Heart right ventricle (tissue), 16 donors: ENCODE measurements around the gene SLC39A11. TPM values are rescaled to one million over a fixed set of nuclear protein-coding genes. Genes with fewer than 3 reads are reported as not detected.
A peak's percentile ranks its signal among the peaks of the same experiment; 100 is the strongest.

Experiments used
- ATAC-seq, 8 donors: fragments of 200-7000 bp; cut with Tn5 transposase; one replicate each; pipeline ENCODE4 v1.9.1; 2020; ENCODE audit warnings: mild to moderate bottlenecking in 8 of 8, moderate library complexity in 8 of 8, moderate number of reproducible peaks in 1 of 8
- DNase-seq, 2 donors: peaks; one replicate each; pipeline ENCODE4 v3.0.0-alpha.2; 2020
- H3K27ac ChIP-seq, 10 donors: fragments of 200-600 bp; sonication (generic) in 2 of 10; one replicate each; pipeline versions ENCODE4 v1.5.0 to v1.8.0; 2020 to 2022; ENCODE audit warnings: mild to moderate bottlenecking in 3 of 10
- H3K27me3 ChIP-seq, 7 donors: fragments of 200-600 bp; one replicate each; pipeline ENCODE4 v1.8.0; 2021 to 2022; ENCODE audit warnings: mild to moderate bottlenecking in 2 of 7
- H3K36me3 ChIP-seq, 9 donors: fragments of 200-600 bp; sonication (generic) in 1 of 9; one replicate each; pipeline versions ENCODE4 v1.5.0 to v1.8.0; 2020 to 2022; ENCODE audit warnings: mild to moderate bottlenecking in 2 of 9
- H3K4me1 ChIP-seq, 9 donors: fragments of 200-600 bp; sonication (generic) in 1 of 9; one replicate each; pipeline versions ENCODE4 v1.5.0 to v1.8.0; 2020 to 2022; ENCODE audit warnings: mild to moderate bottlenecking in 4 of 9
- H3K4me3 ChIP-seq, 10 donors: fragments of 200-600 bp; sonication (generic) in 2 of 10; one replicate each; pipeline versions ENCODE4 v1.5.0 to v1.8.0; 2020 to 2022; ENCODE audit warnings: mild to moderate bottlenecking in 7 of 10, moderate library complexity in 2 of 10
- H3K9me3 ChIP-seq, 11 donors: fragments of 200-600 bp in 10 of 11; sonication (generic) in 2 of 11; one replicate each; pipeline versions ENCODE4 v1.5.0 to v1.8.0; 2013 to 2022; ENCODE audit warnings: mild to moderate bottlenecking in 2 of 11, control low read depth in 1 of 11, moderate library complexity in 1 of 11
- CTCF ChIP-seq, 9 donors: fragments of 200-600 bp; sonication (generic) in 2 of 9; IDR thresholded peaks; one replicate each; pipeline versions ENCODE4 v1.5.0 to v1.8.0; 2021 to 2022; ENCODE audit warnings: antibody characterized with exemption in 9 of 9, mild to moderate bottlenecking in 5 of 9, moderate library complexity in 1 of 9
- WGBS, 2 donors: extraction: QIAGEN DNeasy Blood & Tissue Kit; methylation state at CpG; one replicate each; pipeline ENCODE4 v1.1.7; 2013; ENCODE audit warnings: inconsistent platforms in 1 of 2; 5-methylcytosine and 5-hydroxymethylcytosine counted together
- intact Hi-C, 10 donors: fragments of 100-400 bp; cut with DNase I; formaldehyde crosslinking; loops; one replicate each; pipeline versions ENCODE4 v1.11.1 to v1.14.2; 2022
- polyA plus RNA-seq, 2 donors: library from polyadenylated mRNA; stranded (reverse); fragments of 200-250 nt; gene quantifications; one replicate each; pipeline ENCODE4 v1.2.3, GENCODE V29; 2013
- total RNA-seq, 10 donors: library from RNA; stranded (reverse); fragmentation: NEBNext Ultra II Directional in 3 of 10; extraction: Animal tissue kit (Norgen Biotek cat#: 25700) in 3 of 10; gene quantifications; one replicate each; pipeline versions ENCODE4 v1.2.1 to v1.2.4, GENCODE V29; 2021 to 2023
- donor health status: Arrhythmogenic right ventricular cardiomyopathy.
- donor health status: ischemic (EF 13 %, LVEDD 7.1; RV severe dilation, severe dysfunction).
- donor health status: healthy with polysubstance abuse.
- donor health status: DM: no; HTN: yes; CAD: no.
- donor health status: DM: no; HTN: no; CAD: no.
- donor health status: ischemic (EF 25% LVEDD 6.9; RV normal size, moderate dysfunction).
- donor health status: ischemic (EF 25% LVEDD 5.7; RV mildly dilated, moderate dysfunction).
- donor health status: healthy.
- donor health status: DM: yes; HTN: yes; CAD: no.
- donor health status: Ischemic cardiomyopathy.
- donor health status: ischemic (EF 35%, LVEDD 5.7; RV mildly dilated, moderate dysfunction).
- donor health status: nonischemic (EF 11% LVEDD 7.7; RV severe dilation, severe dysfunction).
- donor health status: DM: yes; HTN: yes; CAD: no.
- donor health status: PGD.
- donor health status: ischemic (EF 29% LVEDD 5.4; RV normal size, mild dysfunction).
- donor health status: nonischemic (EF 23%, LVEDD 6.1; RV moderate dilation, normal function).

SLC39A11 gene
- total and polyA plus RNA-seq, 12 donors, result 2.4 to 11.3 (median 6.4) TPM

DNA sequence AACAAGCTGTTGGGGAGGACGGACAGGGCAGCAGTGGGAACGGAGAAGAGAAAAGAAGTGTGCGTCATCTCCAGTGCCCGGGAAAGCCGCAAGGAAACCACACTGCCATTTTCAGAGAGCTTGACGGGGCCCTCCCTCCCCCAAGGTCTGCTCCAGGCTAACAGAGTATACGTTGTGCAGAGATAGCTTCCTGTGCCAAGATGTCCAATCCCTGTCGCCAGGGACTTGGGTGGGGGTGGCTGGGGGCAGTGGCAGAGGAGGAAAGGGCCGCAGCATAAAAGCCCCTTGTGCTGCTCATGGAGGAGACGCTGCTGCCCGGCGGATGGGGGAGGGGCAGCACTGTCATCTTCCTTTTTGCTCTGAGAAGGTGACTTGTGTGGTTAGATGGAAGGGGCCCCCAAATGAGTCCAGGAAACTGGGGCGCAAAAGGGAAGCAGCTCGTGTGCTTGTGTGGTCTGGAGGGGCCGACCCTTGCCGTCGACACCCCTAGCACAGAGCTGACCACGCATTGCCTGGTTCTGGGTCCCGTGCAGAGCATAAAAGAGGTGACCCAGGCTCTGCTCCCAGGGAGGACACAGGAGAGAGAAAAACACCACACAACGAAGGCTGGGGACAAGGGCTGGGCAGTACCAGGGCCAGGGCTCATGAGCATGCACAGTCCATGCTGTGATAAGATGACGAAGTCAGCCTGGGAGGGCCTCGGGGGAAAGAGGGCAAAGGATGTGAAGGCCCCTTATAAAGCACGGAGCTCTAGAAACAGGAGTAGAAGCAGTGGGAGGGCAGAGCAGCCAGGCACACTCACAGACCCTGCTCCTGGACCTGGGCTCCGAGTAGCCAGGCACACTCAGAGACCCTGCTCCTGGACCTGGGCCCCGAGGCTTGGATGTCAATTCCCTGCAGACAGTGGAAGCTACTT, 372.7 kb downstream of the SLC39A11 start:
- no peak for DNase-seq
- H3K36me3 ChIP-seq, result no peaks in the 10 kb centered on the region
- WGBS, 2 donors, result 64 to 70% methylated on average over 25 of the region's 25 CpGs
- peak overlapping the region in 1 of 10 donors; percentile 14 for H3K4me3 ChIP-seq
- TF ChIP-seq CTCF (IDR thresholded peaks at IDR 0.05), result no peak
- no peaks in the 10 kb centered on the region for H3K27me3 ChIP-seq
- no peaks in the 10 kb centered on the region for H3K9me3 ChIP-seq
- no peak overlapping the region for H3K27ac ChIP-seq
- ATAC-seq, result peak in 3 of 8 donors; percentile 19 to 37 (median 21)
- intact Hi-C loops, result loop anchor here in 8 of 10 donors (5.0 to 10.0 kb wide), 8 partner anchors 155 to 655 kb away; no protein-coding TSS in a partner anchor
- peaks cover 0 to 15% (median 0%) of the 10 kb centered on the region in 9 donors for H3K4me1 ChIP-seq

GRCh38 chr17:72719206-72719577, 373.3 kb downstream of the SLC39A11 start:
- no peak overlapping the region for H3K4me3 ChIP-seq
- no peak for DNase-seq
- TF ChIP-seq CTCF (IDR thresholded peaks at IDR 0.05), result no peak
- intact Hi-C loops, result no loop called here
- H3K9me3 ChIP-seq, result no peaks in the 10 kb centered on the region
- H3K27me3 ChIP-seq, result no peaks in the 10 kb centered on the region
- ATAC-seq, result peak in 1 of 8 donors; percentile 17
- no peaks in the 10 kb centered on the region for H3K36me3 ChIP-seq
- 84% methylated on average over 8 of the region's 8 CpGs for WGBS, 2 donors
- H3K4me1 ChIP-seq, result peaks cover 0 to 17% (median 0%) of the 10 kb centered on the region in 9 donors
- H3K27ac ChIP-seq, result no peak overlapping the region

DNA sequence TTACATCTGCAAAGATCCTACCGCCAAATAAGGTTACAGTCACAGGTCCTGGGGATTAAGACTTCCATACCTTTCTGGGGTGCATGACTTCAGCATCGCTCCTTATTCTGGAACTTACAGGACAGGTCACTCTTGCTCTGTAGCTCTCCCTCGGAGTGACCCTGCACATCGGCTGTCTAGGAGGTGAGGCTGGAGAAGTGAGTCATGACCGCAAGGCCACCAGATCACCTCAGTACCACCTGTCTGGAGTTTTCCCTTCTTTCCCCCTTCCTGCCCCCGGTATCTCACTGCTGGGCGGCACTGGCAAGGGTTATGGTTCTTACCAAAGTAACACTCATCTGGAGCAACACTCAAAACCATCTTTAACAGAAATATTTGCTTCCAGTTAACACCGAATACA, 374.8 kb downstream of the SLC39A11 start:
- WGBS, 2 donors, result 95 to 96% methylated on average over 8 of the region's 8 CpGs
- DNase-seq (no peak), ATAC-seq (no peak)
- no peaks in the 10 kb centered on the region for H3K36me3 ChIP-seq
- H3K4me3 ChIP-seq, result no peak overlapping the region
- intact Hi-C loops, result no loop called here
- no peaks in the 10 kb centered on the region for H3K27me3 ChIP-seq
- no peak for TF ChIP-seq CTCF (IDR thresholded peaks at IDR 0.05)
- H3K27ac ChIP-seq, result no peak overlapping the region
- no peaks in the 10 kb centered on the region for H3K9me3 ChIP-seq
- H3K4me1 ChIP-seq, result peaks cover 0 to 19% (median 0%) of the 10 kb centered on the region in 9 donors

- peaks cover 0 to 19% (median 0%) of the 10 kb centered on the region in 9 donors for H3K4me1 ChIP-seq
- DNase-seq (no peak), ATAC-seq (no peak)
- H3K27ac ChIP-seq, result no peak overlapping the region
- H3K27me3 ChIP-seq, result no peaks in the 10 kb centered on the region
- no peak for TF ChIP-seq CTCF (IDR thresholded peaks at IDR 0.05)
- H3K36me3 ChIP-seq, result no peaks in the 10 kb centered on the region
- 81 to 89% methylated on average over 10 of the region's 10 CpGs for WGBS, 2 donors
- no peaks in the 10 kb centered on the region for H3K9me3 ChIP-seq
- intact Hi-C loops, result no loop called here
- no peak overlapping the region for H3K4me3 ChIP-seq
Observed at GRCh38 chr17:72717276-72717675, 375.2 kb downstream of the SLC39A11 start.
